ENCODE data around the gene CPNE8.

CPNE8 gene

GRCh38 chr12:38932320-38932719 is 26.9 kb upstream of the CPNE8 start:
- no peak for DNase-seq (ENCODE audit: low read depth)
- TF ChIP-seq, protein P1, sequence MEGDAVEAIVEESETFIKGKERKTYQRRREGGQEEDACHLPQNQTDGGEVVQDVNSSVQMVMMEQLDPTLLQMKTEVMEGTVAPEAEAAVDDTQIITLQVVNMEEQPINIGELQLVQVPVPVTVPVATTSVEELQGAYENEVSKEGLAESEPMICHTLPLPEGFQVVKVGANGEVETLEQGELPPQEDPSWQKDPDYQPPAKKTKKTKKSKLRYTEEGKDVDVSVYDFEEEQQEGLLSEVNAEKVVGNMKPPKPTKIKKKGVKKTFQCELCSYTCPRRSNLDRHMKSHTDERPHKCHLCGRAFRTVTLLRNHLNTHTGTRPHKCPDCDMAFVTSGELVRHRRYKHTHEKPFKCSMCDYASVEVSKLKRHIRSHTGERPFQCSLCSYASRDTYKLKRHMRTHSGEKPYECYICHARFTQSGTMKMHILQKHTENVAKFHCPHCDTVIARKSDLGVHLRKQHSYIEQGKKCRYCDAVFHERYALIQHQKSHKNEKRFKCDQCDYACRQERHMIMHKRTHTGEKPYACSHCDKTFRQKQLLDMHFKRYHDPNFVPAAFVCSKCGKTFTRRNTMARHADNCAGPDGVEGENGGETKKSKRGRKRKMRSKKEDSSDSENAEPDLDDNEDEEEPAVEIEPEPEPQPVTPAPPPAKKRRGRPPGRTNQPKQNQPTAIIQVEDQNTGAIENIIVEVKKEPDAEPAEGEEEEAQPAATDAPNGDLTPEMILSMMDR (IDR thresholded peaks at IDR 0.05; ENCODE audit: low read depth, low read length) = no peak
- TF ChIP-seq, protein P2, sequence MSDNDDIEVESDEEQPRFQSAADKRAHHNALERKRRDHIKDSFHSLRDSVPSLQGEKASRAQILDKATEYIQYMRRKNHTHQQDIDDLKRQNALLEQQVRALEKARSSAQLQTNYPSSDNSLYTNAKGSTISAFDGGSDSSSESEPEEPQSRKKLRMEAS (IDR thresholded peaks at IDR 0.05; ENCODE audit: low read depth, low read length) = no peak
- no peak for TF ChIP-seq MYC (IDR thresholded peaks at IDR 0.05; ENCODE audit: low read depth, low read length)
- no peak for TF ChIP-seq POLR2A (IDR thresholded peaks at IDR 0.05; ENCODE audit: extremely low read depth, insufficient read length)
- no peak overlapping the region for H3K4me3 ChIP-seq (ENCODE audit: low read depth, low read length)

DNA sequence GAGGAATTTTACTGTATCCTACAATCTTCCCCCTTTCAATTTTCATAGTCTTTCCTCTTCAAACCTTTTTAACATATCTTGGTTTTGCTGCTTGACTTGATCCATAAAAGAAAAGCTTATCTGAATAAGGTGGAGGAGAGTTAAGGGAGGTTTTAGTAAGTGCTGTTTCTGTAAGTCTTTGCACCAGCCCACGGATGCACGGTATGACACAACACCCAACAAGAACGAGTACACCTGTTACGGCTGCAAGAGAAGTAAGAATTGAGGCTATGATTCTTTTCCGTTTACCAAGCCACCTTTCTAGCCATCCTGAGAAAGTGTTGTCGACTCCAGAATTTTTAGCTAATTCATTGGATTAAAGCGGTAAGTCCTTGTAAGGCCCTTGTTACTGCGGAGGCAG is 26.1 kb upstream of the CPNE8 start:
- no peak for DNase-seq (ENCODE audit: low read depth)
- TF ChIP-seq, protein P2 (IDR thresholded peaks at IDR 0.05; ENCODE audit: low read depth, low read length) = no peak
- TF ChIP-seq, protein P1 (IDR thresholded peaks at IDR 0.05; ENCODE audit: low read depth, low read length) = no peak
- TF ChIP-seq MYC (IDR thresholded peaks at IDR 0.05; ENCODE audit: low read depth, low read length) = no peak
- no peak overlapping the region for H3K4me3 ChIP-seq (ENCODE audit: low read depth, low read length)

DNA sequence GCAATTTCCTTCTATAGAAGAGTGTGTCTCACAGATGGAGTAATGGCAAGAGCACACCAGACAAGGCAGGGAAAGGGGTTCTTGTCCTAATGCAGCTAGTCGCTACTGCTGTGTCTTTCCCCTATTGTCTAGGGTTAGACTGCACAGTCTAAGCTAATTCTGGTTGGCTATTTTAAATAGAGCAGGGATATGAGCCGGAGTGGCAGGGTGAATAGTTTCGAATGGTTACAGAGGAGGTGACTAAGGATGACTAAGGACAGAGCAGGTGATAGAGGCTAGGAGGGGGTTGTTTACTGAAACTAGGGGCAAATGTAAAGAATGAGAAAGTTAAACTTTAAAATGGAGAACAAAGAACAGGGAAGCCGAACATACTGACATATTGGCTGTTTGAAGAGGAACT is 25.6 kb upstream of the CPNE8 start:
- H3K4me3 ChIP-seq (ENCODE audit: low read depth, low read length) = no peak overlapping the region
- TF ChIP-seq, protein P1 (IDR thresholded peaks at IDR 0.05; ENCODE audit: low read depth, low read length) = no peak
- TF ChIP-seq, protein P2 (IDR thresholded peaks at IDR 0.05; ENCODE audit: low read depth, low read length) = no peak
- TF ChIP-seq MYC (IDR thresholded peaks at IDR 0.05; ENCODE audit: low read depth, low read length) = no peak
- no peak for TF ChIP-seq POLR2A (IDR thresholded peaks at IDR 0.05; ENCODE audit: extremely low read depth, insufficient read length)
- DNase-seq (ENCODE audit: low read depth) = no peak

GRCh38 chr12:38926501-38926900 is 21.1 kb upstream of the CPNE8 start:
- DNase-seq (ENCODE audit: low read depth) = no peak
- H3K4me3 ChIP-seq (ENCODE audit: low read depth, low read length) = no peak overlapping the region
- no peak for TF ChIP-seq MYC (IDR thresholded peaks at IDR 0.05; ENCODE audit: low read depth, low read length)
- TF ChIP-seq, protein P1 (IDR thresholded peaks at IDR 0.05; ENCODE audit: low read depth, low read length) = no peak
- no peak for TF ChIP-seq POLR2A (IDR thresholded peaks at IDR 0.05; ENCODE audit: extremely low read depth, insufficient read length)
- TF ChIP-seq, protein P2 (IDR thresholded peaks at IDR 0.05; ENCODE audit: low read depth, low read length) = no peak

GRCh38 chr12:38921025-38921677 is 15.8 kb upstream of the CPNE8 start:
- H3K4me3 ChIP-seq (ENCODE audit: low read depth, low read length) = no peak overlapping the region
- peak; percentile 67 for DNase-seq (ENCODE audit: low read depth)
- TF ChIP-seq, protein P1 (IDR thresholded peaks at IDR 0.05; ENCODE audit: low read depth, low read length) = peak; percentile 66
- no peak for TF ChIP-seq POLR2A (IDR thresholded peaks at IDR 0.05; ENCODE audit: extremely low read depth, insufficient read length)

DNA sequence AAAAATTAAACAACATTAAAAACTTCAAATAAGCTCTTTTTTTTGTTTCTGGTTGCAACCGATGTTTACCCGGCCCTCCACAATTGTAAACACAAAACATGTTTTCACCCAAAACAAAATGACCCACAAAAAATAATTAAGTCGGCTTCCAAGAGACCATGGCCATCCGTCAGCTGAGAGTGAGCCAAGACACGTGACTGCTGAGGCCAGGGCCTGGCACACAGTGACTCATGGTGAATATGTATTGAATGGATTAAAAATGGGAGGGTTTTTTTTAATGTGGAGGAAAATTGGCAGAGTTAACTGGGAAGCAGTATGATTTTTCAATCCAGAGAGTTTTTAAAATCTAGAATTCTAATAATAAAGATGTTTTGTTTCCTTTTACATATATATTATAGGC is 13.8 kb upstream of the CPNE8 start:
- TF ChIP-seq, protein P1 (IDR thresholded peaks at IDR 0.05; ENCODE audit: low read depth, low read length) = no peak
- TF ChIP-seq MYC (IDR thresholded peaks at IDR 0.05; ENCODE audit: low read depth, low read length) (no peak), POLR2A (IDR thresholded peaks at IDR 0.05; ENCODE audit: extremely low read depth, insufficient read length) (no peak)
- TF ChIP-seq, protein P2 (IDR thresholded peaks at IDR 0.05; ENCODE audit: low read depth, low read length) = no peak
- no peak for DNase-seq (ENCODE audit: low read depth)
- no peak overlapping the region for H3K4me3 ChIP-seq (ENCODE audit: low read depth, low read length)
